HG03196 (cell line): ENCODE data around the gene WWOX.
A peak's percentile ranks its signal among the peaks of the same experiment; 100 is the strongest.

Source experiments
- ATAC-seq: cut with Tn5 transposase; IDR thresholded peaks from one replicate; pipeline ENCODE4 v1.9.1; 2021; ENCODE audit not compliant: unreplicated experiment

Gene WWOX

DNA sequence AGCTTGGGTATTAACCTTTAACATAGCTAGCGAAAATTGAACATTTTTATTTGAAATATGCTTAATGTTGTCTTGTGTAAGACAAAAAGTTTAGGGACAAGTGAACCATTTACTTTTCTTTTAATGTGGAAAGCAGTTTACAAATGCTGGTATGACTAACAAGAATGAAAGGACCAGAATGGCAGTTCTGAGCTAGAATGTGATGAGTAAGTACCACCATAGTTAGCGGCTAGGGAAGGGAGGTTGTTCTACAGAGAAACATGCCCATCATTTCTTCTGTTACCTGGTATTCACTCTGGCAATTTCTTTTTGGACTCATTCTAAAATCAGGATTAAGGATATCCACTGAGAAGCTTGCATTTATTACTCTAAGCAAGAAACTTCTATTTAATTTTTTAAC is 121.1 kb downstream of the WWOX start:
- ATAC-seq, result no peak

GRCh38 chr16:78221892-78222291 is 122.4 kb downstream of the WWOX start:
- ATAC-seq, result no peak

DNA sequence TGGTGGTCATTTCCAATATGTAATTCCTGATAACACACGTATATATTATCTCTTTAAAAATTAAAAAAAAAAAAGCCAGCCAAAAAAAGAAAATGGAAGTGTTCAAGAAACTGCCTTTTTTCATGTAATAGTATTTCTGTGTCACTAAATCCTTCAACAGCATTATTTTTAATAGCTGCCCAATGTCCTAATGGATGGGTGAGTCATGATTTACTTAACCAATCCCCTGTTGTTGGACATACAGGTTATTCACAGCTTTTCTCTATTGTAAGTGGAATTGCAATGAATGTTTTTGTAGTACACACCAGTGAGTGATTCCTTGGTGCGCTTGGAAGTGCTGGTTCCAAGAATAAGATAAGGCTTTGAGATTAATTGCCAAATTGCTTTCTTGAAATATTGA is 124.9 kb downstream of the WWOX start:
- ATAC-seq, result no peak

DNA sequence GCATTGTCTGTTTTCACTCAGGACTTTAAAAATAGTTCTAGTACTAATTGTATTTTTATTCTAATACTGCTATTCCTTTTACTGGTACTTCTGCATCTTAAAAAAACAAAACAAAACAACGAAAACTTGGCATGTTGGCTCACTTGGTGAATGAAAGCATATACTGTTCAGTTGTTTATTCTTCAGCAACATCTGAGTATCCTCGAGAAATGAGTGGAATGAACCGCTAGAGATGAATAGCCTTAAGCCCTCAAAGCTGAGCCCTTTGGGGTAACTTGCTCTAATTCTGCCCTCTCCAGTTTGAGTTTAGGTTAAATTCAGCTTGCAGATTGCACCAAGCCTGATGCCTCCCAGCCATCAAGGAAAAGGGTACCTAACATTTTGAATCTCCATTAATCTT is 126.5 kb downstream of the WWOX start:
- no peak for ATAC-seq

- ATAC-seq, result no peak
Observed at GRCh38 chr16:78227855-78228254, 128.4 kb downstream of the WWOX start.

DNA sequence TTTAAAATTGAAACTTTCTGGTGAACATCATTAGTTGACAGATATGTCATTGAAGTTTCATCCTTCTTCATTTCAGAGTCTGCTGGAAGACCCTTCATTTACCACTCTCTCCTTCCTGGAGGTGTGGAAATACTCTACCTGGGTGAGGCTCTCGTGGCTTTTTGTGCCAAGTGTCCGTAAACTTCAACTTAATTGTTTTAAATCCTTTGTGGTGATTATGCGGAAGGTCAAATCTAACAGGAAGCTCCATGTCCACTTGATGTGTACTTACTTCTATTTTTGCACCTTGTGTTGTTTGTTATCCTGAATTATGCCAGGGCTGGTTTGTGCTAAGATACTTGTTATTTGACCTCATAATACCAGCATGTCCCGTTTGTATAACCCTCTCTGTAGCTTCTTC is 129.2 kb downstream of the WWOX start:
- no peak for ATAC-seq

DNA sequence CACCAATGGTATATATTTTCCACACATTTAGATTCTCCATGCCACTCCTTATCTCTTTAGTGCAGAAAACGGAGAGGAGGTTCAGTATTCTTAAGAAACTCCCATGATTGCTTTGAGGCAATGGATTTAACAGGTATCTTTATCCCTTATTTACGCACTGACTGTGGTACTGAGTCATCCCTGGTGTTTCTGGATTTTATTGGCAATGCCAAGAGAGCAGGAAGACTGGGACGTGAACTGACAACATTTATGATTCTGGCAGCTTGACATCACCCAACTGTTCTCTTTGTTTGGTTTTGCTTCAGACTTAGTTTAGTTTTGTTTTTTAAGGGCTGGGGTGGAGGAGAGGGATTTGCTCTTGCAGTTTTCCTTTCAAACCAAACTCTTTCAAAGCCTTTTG is 131.4 kb downstream of the WWOX start:
- ATAC-seq, result no peak

DNA sequence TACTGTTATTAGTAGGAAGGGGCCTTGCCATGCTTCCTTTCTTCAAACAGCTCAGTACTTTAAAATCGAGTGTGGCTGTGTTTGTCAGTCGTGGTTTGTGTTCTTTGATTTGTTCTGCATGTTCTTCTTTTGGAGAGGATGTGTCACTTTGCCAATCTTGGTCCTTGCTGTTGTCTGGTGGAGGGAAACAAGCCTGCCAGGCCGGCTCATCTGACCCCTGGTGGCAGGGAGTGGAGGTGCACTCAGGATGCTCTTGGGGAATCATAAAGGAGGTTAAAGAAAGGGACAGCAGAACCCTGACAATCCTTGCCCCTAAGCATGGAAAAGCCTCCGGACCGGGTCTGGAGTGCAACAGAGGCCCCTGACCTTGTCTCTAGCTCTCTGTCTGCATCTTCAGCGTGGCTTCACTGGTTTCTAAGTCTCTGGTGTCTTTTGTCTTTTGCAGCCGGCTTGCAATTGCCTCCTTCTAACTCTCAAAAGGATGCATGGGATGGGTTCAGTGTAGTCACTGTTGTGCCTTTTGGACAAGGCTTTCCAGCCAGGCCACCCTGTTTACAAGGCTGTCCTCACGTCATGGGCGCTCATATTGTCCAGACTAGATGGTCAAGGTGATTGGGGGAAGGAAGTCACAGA is 135.8 kb downstream of the WWOX start:
- peak; percentile 85 for ATAC-seq

DNA sequence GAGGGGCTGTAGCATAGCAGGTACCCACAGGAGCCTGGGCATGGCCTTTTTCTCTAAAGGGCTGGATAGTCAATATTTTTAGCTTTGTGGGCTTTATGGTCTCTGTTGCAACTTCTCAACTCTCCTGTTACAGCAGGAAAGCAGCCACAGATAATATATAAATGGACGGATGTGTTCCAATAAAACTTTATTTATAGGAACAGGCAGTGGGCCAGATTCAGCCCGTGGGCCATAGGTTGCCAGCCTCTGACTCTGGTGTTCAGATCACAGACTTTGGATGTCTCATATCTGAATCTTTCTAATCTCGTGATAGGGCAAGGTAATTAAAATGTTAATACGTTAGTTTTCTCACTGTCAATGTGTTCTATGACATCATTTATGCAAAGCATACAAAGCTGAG is 136.4 kb downstream of the WWOX start:
- ATAC-seq, result no peak

DNA sequence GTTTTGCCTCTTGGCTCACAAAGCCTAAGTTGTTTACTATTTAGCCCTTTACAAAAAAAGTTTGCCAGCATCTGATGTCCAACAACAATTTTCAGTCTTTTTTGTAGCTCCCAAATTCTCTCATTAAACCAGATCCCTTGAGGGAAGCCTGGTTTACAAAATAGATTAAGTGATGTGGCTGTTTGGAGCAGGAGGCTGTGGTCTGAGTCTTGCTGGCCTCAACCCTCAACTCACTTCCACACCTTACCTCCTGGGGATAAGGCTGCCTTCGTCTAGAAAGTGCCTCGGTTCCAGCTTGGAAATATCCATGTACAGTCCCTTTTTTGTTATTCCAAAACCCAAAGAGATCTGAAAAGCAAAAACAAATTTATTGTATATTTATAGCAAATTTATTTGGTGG is 138.4 kb downstream of the WWOX start:
- ATAC-seq, result no peak

DNA sequence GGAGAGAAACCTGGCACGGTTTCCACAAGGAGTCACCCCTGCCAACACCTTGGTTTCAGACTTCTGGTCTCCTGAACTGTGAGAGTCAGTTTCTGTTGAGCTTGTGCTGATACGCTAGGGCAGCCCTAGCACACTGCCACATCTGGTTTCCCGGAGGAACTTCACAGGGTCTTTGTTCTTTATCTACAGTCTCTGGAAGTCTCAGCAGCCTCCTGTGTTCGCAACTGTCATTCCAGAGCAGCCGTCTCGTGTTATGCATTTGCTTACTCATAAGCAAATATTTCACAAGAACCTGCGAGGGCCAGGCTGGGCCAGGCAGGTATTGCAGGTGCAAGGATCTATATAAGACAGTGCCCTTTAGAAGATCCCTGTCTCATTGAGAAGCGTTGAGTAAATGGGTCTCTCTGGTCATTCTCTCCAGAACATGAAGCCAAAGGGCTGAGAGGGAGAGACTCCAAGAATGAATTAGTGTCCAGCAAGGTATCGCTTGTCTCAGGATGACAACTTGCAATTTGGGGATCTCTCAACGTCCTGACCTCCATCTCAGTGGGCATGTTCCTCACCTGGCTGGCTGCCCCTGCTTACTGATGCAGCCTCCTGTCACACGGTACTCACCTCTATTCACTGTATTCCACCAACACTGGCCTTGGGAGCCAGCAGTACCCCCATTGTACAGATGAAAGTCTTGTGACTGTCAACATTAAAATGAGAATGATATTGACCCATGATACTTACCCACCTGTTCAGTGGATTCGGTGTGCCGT is 141.2 kb downstream of the WWOX start:
- no peak for ATAC-seq

- ATAC-seq, result no peak
Observed at GRCh38 chr16:78242239-78242630, 142.8 kb downstream of the WWOX start.

- no peak for ATAC-seq
Observed at GRCh38 chr16:78244131-78244895, 144.9 kb downstream of the WWOX start.

DNA sequence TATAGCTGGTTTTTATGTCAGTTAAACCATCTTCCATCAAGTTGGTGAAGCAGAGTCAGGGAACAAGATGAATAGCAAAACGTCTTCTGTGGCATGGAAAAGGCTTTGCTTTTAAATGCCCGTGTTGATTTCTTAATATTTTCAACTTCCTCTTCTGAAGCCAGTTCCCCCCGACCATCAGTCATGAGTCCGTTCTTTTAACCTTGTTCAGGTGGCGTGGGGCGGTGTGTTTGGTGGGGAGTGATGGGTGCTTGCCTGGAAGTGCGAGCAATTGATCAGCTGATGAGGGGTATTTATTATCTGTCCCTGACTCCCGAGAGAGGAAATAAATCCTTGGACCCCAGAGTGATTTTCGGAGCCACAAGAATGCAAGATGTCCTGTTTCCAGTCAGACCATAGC is 147.1 kb downstream of the WWOX start:
- ATAC-seq, result no peak

DNA sequence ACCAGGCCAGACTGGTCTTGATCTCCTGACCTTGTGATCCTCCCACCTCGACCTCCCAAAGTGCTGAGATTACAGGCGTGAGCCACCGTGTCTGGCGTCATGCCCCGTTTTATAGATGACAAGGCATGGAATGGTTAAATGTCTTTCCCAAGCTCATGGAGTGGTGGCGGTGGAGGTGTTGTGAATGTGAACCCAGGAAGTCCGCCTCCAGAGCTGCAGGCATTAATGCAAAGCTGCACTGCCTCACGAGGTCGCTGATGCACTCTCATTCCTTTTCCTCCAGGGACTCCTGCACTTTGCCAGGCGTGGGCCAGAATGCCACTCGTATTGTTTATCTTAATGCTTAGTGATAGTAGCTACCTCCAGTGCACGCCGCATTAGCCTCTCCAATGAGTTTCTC is 149.6 kb downstream of the WWOX start:
- ATAC-seq, result no peak

- no peak for ATAC-seq
Observed at GRCh38 chr16:78249832-78250231, 150.4 kb downstream of the WWOX start.

DNA sequence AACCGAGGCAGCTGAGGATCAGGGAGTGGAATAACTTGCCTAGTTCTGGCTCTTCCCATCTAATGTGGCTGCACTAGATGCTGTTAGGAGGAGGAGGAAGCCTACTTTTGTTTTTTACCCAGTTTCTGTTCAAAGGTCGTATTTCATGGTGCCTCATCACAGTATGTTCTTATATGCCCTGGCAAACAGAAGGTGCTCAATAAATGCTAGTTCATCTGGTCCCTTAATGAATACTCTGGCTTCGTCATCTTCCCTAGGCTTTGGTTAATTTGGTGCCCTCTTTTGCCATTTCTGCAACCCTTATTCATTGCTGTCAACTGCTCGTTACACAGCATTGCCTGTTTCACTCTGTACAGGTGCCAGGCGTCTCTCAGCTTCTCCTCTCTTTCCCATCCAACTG is 151.7 kb downstream of the WWOX start:
- no peak for ATAC-seq

DNA sequence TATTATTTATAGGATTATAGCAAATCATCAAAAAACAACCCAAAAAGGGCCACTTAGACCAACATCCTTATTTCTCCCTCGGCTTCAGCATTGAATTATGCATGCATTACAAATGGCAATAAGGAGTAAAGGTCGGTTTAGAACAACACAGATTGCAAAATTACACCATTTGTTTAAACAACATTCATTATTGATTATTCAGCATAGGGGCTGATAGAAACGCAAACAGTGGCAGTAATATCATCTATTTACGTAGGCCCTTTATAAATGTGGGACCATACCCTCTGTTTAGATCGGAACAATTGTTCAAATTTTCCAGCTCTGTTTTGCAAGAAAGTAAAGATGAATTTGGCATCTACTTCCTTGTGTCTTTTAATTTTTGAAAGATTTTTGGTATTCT is 153.3 kb downstream of the WWOX start:
- no peak for ATAC-seq

DNA sequence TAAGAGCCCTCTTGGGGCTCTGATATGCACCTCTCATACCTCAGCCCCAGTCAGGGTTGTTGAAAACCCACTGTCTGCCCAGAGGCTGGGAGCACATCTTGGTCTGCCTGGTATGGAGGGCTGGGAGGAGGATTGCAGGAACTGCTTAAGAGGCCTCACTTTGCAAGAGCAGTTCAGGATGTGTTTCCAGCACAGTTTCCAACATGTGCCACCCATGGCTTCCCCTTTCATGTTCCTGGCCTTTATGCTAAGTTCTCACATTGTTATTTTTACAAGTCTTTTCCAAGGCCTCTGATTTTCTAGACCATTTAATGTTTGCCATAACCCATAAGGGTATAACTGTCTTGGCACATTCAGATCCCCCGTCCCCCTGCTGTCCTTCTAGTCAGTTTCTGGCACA is 155.4 kb downstream of the WWOX start:
- ATAC-seq, result no peak

GRCh38 chr16:78256686-78257375 is 157.4 kb downstream of the WWOX start:
- no peak for ATAC-seq

GRCh38 chr16:78257376-78257728 is 157.9 kb downstream of the WWOX start:
- no peak for ATAC-seq
